ENCODE results near the gene PRRC2C. TPM values are rescaled to one million over a fixed set of nuclear protein-coding genes. Genes with fewer than 3 reads are reported as not detected.

Gene PRRC2C
- total RNA-seq, 1 experiment from 2014 or later, result 222 TPM

- ChIA-PET CTCF (no interaction called here), POLR2A (ENCODE audit: low non-redundant PET) (no interaction called here)
- Histone ChIP-seq H3K27ac (ENCODE audit: low read depth, low read length, poor library complexity, severe bottlenecking) (no peak overlapping the region), H3K27me3 (replicated peaks; ENCODE audit: insufficient read depth, low read depth, low read length, poor library complexity) (no peaks in the 10 kb centered on the region), H3K4me1 (ENCODE audit: insufficient read depth, low read length, poor library complexity, severe bottlenecking) (no peaks in the 10 kb centered on the region), H3K36me3 (ENCODE audit: insufficient read depth, low read length, poor library complexity, severe bottlenecking) (no peaks in the 10 kb centered on the region), H3K4me3 (ENCODE audit: low read depth, low read length, poor library complexity, severe bottlenecking) (no peak overlapping the region), H3K9me3 (ENCODE audit: low read depth, low read length, poor library complexity, severe bottlenecking) (no peaks in the 10 kb centered on the region)
- DNase-seq (ENCODE audit: low spot score), result no peak
- TF ChIP-seq CTCF (conservative IDR thresholded peaks at IDR 0.05; ENCODE audit: low read depth, low read length) (no peak), EZH2 (IDR thresholded peaks at IDR 0.05; ENCODE audit: borderline replicate concordance, low read depth, low read length, poor library complexity, severe bottlenecking) (no peak)
- intact Hi-C loops (cut with micrococcal nuclease; ENCODE audit: unreplicated experiment), result no loop called here
- no TSS peak for BruUV-seq (replicated peaks)
Measured at GRCh38 chr1:171446386-171446785, 38.9 kb upstream of the PRRC2C start.

GRCh38 chr1:171455967-171456366 is 29.4 kb upstream of the PRRC2C start:
- DNase-seq (ENCODE audit: low spot score), result no peak
- no peak overlapping the region for H3K27ac ChIP-seq (ENCODE audit: low read depth, low read length, poor library complexity, severe bottlenecking)
- TF ChIP-seq EZH2 (IDR thresholded peaks at IDR 0.05; ENCODE audit: borderline replicate concordance, low read depth, low read length, poor library complexity, severe bottlenecking), result no peak
- TF ChIP-seq CTCF (conservative IDR thresholded peaks at IDR 0.05; ENCODE audit: low read depth, low read length), result no peak
- H3K27me3 ChIP-seq (replicated peaks; ENCODE audit: insufficient read depth, low read depth, low read length, poor library complexity), result no peaks in the 10 kb centered on the region
- intact Hi-C loops (cut with micrococcal nuclease; ENCODE audit: unreplicated experiment), result no loop called here
- no peaks in the 10 kb centered on the region for H3K4me1 ChIP-seq (ENCODE audit: insufficient read depth, low read length, poor library complexity, severe bottlenecking)
- H3K36me3 ChIP-seq (ENCODE audit: insufficient read depth, low read length, poor library complexity, severe bottlenecking), result no peaks in the 10 kb centered on the region
- no peak overlapping the region for H3K4me3 ChIP-seq (ENCODE audit: low read depth, low read length, poor library complexity, severe bottlenecking)
- ChIA-PET CTCF (no interaction called here), POLR2A (ENCODE audit: low non-redundant PET) (no interaction called here)
- no TSS peak for BruUV-seq (replicated peaks)
- H3K9me3 ChIP-seq (ENCODE audit: low read depth, low read length, poor library complexity, severe bottlenecking), result no peaks in the 10 kb centered on the region

- Histone ChIP-seq H3K4me3 (ENCODE audit: low read depth, low read length, poor library complexity, severe bottlenecking) (no peak overlapping the region), H3K9me3 (ENCODE audit: low read depth, low read length, poor library complexity, severe bottlenecking) (no peaks in the 10 kb centered on the region), H3K4me1 (ENCODE audit: insufficient read depth, low read length, poor library complexity, severe bottlenecking) (no peaks in the 10 kb centered on the region), H3K27ac (ENCODE audit: low read depth, low read length, poor library complexity, severe bottlenecking) (no peak overlapping the region), H3K27me3 (replicated peaks; ENCODE audit: insufficient read depth, low read depth, low read length, poor library complexity) (no peaks in the 10 kb centered on the region), H3K36me3 (ENCODE audit: insufficient read depth, low read length, poor library complexity, severe bottlenecking) (no peaks in the 10 kb centered on the region)
- DNase-seq (ENCODE audit: low spot score), result no peak
- BruUV-seq (replicated peaks), result no TSS peak
- POLR2A ChIA-PET (ENCODE audit: low non-redundant PET), result no interaction called here
- intact Hi-C loops (cut with micrococcal nuclease; ENCODE audit: unreplicated experiment), result no loop called here
- CTCF ChIA-PET, result no interaction called here
- TF ChIP-seq CTCF (conservative IDR thresholded peaks at IDR 0.05; ENCODE audit: low read depth, low read length) (no peak), EZH2 (IDR thresholded peaks at IDR 0.05; ENCODE audit: borderline replicate concordance, low read depth, low read length, poor library complexity, severe bottlenecking) (no peak)
Measured at GRCh38 chr1:171457412-171457811, 27.9 kb upstream of the PRRC2C start.

All from A673 (cell line).